Esophagus muscularis mucosa (tissue), 4 donors: ENCODE results near the gene CD101. TPM values are rescaled to one million over a fixed set of nuclear protein-coding genes. Genes with fewer than 3 reads are reported as not detected.

Experiments used
- DNase-seq: peaks from one replicate; pipeline ENCODE4 v3.0.0-alpha.2; 2017; ENCODE audit errors: extremely low spot score
- H3K27ac ChIP-seq, 4 donors: fragments of 200-600 bp; sonication (generic); replicated peaks in 1 of 4; 1 replicate in 3 of 4; 2 replicates in 1 of 4; pipeline ENCODE4 v1.5.1; 2016 to 2019; ENCODE audit warnings: mild to moderate bottlenecking in 1 of 4
- H3K27me3 ChIP-seq, 4 donors: fragments of 200-600 bp; sonication (generic); one replicate each; pipeline versions ENCODE4 v1.5.1 to v1.6.0; 2016 to 2019
- H3K36me3 ChIP-seq, 4 donors: fragments of 200-600 bp; sonication (generic); one replicate each; pipeline ENCODE4 v1.5.1; 2016 to 2019
- H3K4me1 ChIP-seq, 4 donors: fragments of 200-600 bp; sonication (generic); one replicate each; pipeline ENCODE4 v1.5.1; 2016 to 2019
- H3K4me3 ChIP-seq, 4 donors: fragments of 200-600 bp; sonication (generic); 1 replicate in 2 of 4; 2 replicates in 2 of 4; pipeline ENCODE4 v1.5.1; 2016 to 2019; ENCODE audit warnings: mild to moderate bottlenecking in 4 of 4, moderate library complexity in 1 of 4
- H3K9me3 ChIP-seq, 4 donors: fragments of 200-600 bp; sonication (generic); 1 replicate in 3 of 4; 2 replicates in 1 of 4; pipeline ENCODE4 v1.5.1; 2016 to 2019
- EP300 ChIP-seq: sonication (generic); formaldehyde crosslinking; IDR thresholded peaks from one replicate; pipeline ENCODE4 v1.6.1; 2017; ENCODE audit warnings: antibody characterized with exemption
- POLR2A ChIP-seq: fragments of 450-650 bp; IDR thresholded peaks from one replicate; pipeline ENCODE4 v1.6.1; 2017; ENCODE audit warnings: antibody characterized with exemption, moderate library complexity, mild to moderate bottlenecking, low read depth
- POLR2AphosphoS5 ChIP-seq, 2 donors: sonication (generic); formaldehyde crosslinking; IDR thresholded peaks; one replicate each; pipeline ENCODE4 v1.6.1; 2017; ENCODE audit warnings: antibody characterized with exemption in 2 of 2
- WGBS: methylation state at CpG from one replicate; pipeline ENCODE4 v1.1.5; 2018; 5-methylcytosine and 5-hydroxymethylcytosine counted together
- intact Hi-C: fragments of 100-400 bp; cut with DNase I; formaldehyde crosslinking; loops from one replicate; pipeline ENCODE4 v1.15.1; 2023
- total RNA-seq, 4 donors: library from RNA; depleted of rRNA; stranded (reverse); fragments of >200 nt; gene quantifications; one replicate each; pipeline versions ENCODE4 v1.1.0 to v1.2.1, GENCODE V29; 2016
- TF ChIP-seq, protein P1 (sequence below), 3 experiments: fragments of 200-600 bp in 2 of 3; fragments of 450-650 bp in 1 of 3; sonication (generic) in 2 of 3; IDR thresholded peaks; one replicate each; pipeline ENCODE4 v1.5.1; 2017 to 2019; ENCODE audit warnings: antibody characterized with exemption in 3 of 3, mild to moderate bottlenecking in 2 of 3, moderate library complexity in 1 of 3

Gene CD101
- total RNA-seq, 4 donors from 2014 or later: 0.26 to 1.5 (median 0.87) TPM

GRCh38 chr1:116997066-116997465, 4.5 kb upstream of the CD101 start:
- H3K9me3 ChIP-seq: peaks cover 0 to 4% (median 0%) of the 10 kb centered on the region in 4 donors
- 95% methylated on average over 1 of the region's 1 CpG for WGBS
- H3K4me3 ChIP-seq: no peak overlapping the region
- peaks cover 0 to under 1% (median 0%) of the 10 kb centered on the region in 4 donors for H3K36me3 ChIP-seq
- no peaks in the 10 kb centered on the region for H3K27me3 ChIP-seq
- DNase-seq: no peak
- H3K27ac ChIP-seq: no peak overlapping the region
- TF ChIP-seq, protein P1, sequence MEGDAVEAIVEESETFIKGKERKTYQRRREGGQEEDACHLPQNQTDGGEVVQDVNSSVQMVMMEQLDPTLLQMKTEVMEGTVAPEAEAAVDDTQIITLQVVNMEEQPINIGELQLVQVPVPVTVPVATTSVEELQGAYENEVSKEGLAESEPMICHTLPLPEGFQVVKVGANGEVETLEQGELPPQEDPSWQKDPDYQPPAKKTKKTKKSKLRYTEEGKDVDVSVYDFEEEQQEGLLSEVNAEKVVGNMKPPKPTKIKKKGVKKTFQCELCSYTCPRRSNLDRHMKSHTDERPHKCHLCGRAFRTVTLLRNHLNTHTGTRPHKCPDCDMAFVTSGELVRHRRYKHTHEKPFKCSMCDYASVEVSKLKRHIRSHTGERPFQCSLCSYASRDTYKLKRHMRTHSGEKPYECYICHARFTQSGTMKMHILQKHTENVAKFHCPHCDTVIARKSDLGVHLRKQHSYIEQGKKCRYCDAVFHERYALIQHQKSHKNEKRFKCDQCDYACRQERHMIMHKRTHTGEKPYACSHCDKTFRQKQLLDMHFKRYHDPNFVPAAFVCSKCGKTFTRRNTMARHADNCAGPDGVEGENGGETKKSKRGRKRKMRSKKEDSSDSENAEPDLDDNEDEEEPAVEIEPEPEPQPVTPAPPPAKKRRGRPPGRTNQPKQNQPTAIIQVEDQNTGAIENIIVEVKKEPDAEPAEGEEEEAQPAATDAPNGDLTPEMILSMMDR (IDR thresholded peaks at IDR 0.05): no peak
- TF ChIP-seq POLR2AphosphoS5 (IDR thresholded peaks at IDR 0.05): no peak
- H3K4me1 ChIP-seq: peaks cover 0 to 7% (median 3%) of the 10 kb centered on the region in 4 donors
- intact Hi-C loops: no loop called here

- DNase-seq: no peak
- Histone ChIP-seq H3K36me3 (no peaks in the 10 kb centered on the region), H3K4me1 (peaks cover 0 to 7% (median 3%) of the 10 kb centered on the region in 4 donors), H3K9me3 (peaks cover 0 to 4% (median 0%) of the 10 kb centered on the region in 4 donors), H3K27ac (no peak overlapping the region), H3K4me3 (no peak overlapping the region), H3K27me3 (no peaks in the 10 kb centered on the region)
- TF ChIP-seq POLR2A: no peak
- TF ChIP-seq POLR2AphosphoS5 (IDR thresholded peaks at IDR 0.05): no peak
- no peak for TF ChIP-seq EP300
- TF ChIP-seq, protein P1 (IDR thresholded peaks at IDR 0.05): no peak
- intact Hi-C loops: no loop called here
These were observed 3.9 kb upstream of the CD101 start for GRCh38 chr1:116997636-116998035.

GRCh38 chr1:116999596-116999995, 2.0 kb upstream of the CD101 start:
- no peak overlapping the region for H3K27ac ChIP-seq
- H3K4me3 ChIP-seq: no peak overlapping the region
- H3K27me3 ChIP-seq: no peaks in the 10 kb centered on the region
- WGBS: 95% methylated on average over 3 of the region's 3 CpGs
- H3K36me3 ChIP-seq: no peaks in the 10 kb centered on the region
- TF ChIP-seq POLR2A (no peak), EP300 (no peak), POLR2AphosphoS5 (IDR thresholded peaks at IDR 0.05) (no peak)
- TF ChIP-seq, protein P1 (IDR thresholded peaks at IDR 0.05): no peak
- intact Hi-C loops: no loop called here
- DNase-seq: no peak
- H3K4me1 ChIP-seq: peaks cover 0 to 7% (median 3%) of the 10 kb centered on the region in 4 donors
- no peaks in the 10 kb centered on the region for H3K9me3 ChIP-seq

DNA sequence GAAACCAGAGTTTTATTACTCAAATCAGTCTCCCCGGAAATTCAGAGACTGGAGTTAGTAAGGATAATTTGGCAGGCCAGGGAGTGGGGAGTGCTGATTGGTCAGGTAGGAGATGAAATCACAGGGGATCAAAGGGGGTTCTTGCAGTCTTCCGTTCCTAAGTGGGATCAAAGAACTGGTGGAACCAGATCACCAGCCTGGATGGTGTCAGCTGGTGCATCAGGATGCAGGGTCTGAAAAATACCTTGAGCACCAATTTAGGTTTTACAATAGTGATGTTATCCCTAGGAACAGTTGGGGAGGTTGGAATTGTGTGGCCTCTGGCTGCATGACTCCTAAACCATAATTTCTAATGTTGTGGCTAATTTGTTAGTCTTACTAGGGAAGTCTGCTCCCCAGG, 1.4 kb upstream of the CD101 start:
- TF ChIP-seq POLR2A (no peak), POLR2AphosphoS5 (IDR thresholded peaks at IDR 0.05) (no peak), EP300 (no peak)
- TF ChIP-seq, protein P1 (IDR thresholded peaks at IDR 0.05): no peak
- no peaks in the 10 kb centered on the region for H3K27me3 ChIP-seq
- no peaks in the 10 kb centered on the region for H3K36me3 ChIP-seq
- no peak for DNase-seq
- H3K27ac ChIP-seq: no peak overlapping the region
- no peaks in the 10 kb centered on the region for H3K9me3 ChIP-seq
- 92% methylated on average over 2 of the region's 2 CpGs for WGBS
- intact Hi-C loops: no loop called here
- H3K4me3 ChIP-seq: no peak overlapping the region
- H3K4me1 ChIP-seq: peaks cover 0 to 7% (median 3%) of the 10 kb centered on the region in 4 donors

- TF ChIP-seq, protein P1 (IDR thresholded peaks at IDR 0.05): no peak
- TF ChIP-seq EP300 (no peak), POLR2A (no peak), POLR2AphosphoS5 (IDR thresholded peaks at IDR 0.05) (no peak)
- DNase-seq: no peak
- WGBS: 83% methylated on average over 2 of the region's 2 CpGs
- H3K27ac ChIP-seq: no peak overlapping the region
- H3K9me3 ChIP-seq: no peaks in the 10 kb centered on the region
- no peak overlapping the region for H3K4me3 ChIP-seq
- intact Hi-C loops: no loop called here
- H3K36me3 ChIP-seq: no peaks in the 10 kb centered on the region
- H3K27me3 ChIP-seq: no peaks in the 10 kb centered on the region
- H3K4me1 ChIP-seq: no peaks in the 10 kb centered on the region
These were observed 1.8 kb downstream of the CD101 start for GRCh38 chr1:117003223-117003875.
